ENCODE results near the gene RAF1.
"Not testable (repeated sequence)": the region's sequence is repeated elsewhere in the genome, so short reads cannot be mapped to it uniquely, and the experiment has no call there.

RAF1 gene

DNA sequence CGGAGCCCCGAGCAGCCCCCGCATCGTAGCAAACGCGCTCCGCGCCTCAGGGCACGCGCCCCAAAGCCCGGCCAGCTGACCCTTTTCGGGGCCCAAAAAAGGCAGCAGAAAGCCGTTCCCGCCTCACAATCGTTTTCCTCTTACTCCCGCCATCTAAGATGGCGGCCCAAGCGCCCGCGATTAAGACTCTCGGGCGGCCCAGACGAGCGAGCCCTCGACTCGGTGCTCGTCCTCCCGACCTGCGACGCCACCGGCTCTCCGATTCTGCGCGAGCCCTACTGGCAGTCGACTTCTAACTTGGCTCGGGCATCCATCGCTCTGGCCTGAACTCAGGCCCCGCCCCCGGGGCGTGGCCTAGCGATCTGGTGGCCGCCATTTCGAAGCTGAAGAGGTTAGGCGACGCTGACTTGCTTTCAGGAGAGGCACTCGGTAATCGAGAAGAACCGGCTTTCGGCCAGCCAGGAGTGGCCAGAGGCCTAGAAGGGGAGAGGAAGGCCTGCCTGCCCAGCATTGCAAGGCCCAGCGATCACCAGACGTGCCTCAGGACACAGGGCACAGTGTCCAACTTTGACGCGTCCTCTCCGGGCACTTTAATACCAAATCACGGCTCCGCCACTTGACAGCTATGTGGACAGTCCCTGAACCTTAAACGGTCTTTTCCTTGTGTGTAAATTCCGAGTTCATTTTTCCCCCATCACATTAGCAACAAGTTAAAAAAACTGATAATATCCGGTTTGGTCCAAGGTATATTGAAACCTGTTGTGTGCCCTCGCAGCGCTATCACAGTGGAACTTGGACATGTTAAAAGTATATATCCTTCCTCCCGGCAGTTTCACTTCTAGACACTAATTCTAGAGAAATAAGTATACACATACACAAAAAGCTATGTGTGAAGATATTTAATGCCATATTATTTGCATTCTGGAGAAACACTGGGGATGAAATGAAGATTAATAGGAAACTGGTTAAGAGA is at the start of gene RAF1:
RAF1 (minus strand) TSS at position 182 of the 973 bp plus-strand sequence. CDS start 45,396 bp downstream, outside the sequence.
- peak; percentile 85 for DNase-seq

- DNase-seq = no peak
Measured at GRCh38 chr3:12710062-12710461, 46.1 kb upstream of the RAF1 start.

DNA sequence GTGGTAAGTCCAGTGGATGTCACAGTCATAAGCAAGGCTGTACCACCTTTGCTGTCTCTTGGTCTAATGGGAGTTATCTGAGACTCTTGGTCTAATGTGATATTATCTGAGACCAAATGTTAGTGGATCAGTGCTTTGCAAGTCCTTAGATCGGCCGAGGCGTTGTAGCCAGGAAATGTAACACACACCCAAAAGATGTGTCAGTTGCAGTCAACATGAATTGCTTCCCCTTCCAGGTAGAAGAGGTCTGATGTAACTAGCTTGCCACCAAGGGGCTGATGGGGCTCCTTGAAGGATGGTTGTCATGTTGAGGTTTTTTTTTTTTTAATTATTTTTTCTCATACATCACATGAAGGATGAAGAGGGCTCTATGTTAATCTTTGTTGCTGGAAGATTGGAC is 45.4 kb upstream of the RAF1 start:
- no peak for DNase-seq

DNA sequence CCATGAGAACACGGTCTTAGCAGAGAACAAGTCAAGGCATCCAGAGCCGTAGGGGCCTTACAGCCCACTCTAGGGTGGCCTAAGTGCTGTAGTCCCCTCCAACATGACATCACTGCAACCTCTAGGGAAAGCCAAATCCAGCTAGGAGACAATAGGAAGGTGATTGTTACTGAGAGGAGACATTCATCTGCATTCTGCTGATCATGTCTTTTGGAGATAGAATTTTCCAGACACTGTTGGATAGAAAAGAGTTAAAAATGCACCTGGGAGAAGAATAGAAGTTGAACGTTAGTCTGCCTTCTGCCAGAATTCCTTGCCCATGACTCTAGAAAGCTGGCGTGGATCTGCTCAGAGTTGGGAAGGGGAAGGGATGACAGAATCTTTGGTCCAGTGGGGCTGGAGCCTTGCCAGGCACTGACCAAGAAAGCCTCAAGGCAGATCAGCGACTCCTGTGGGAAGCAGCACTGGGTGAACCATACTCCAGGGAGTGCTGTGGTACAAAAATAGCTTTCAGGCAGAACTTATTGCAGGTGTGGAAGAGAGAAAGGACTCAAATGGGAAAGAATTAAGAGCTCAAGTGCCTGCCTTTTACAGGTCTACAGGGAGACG is 44.8 kb upstream of the RAF1 start:
- DNase-seq = no peak

GRCh38 chr3:12707449-12707848 is 43.5 kb upstream of the RAF1 start:
- DNase-seq = no peak

GRCh38 chr3:12706504-12707253 is 42.8 kb upstream of the RAF1 start:
- DNase-seq = peak; percentile 49

DNA sequence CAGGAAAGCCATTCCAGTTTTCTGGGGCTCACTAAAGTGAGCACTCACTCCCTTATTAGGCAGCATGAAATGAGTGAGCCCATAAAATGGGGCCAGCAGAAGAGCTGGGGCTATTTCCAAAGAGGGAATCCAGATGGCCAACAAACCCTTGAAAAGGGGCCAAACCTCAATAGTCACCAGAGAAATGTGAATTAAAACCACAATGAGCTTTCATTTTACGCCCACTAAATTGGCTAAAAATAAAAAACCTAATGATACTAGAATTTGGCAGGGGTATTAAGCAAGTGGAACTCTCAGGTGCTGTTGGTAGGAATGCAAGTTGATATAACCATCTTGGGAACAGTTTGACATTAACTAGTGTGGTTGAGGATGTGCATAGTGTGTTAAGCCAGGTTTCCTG is 42.1 kb upstream of the RAF1 start:
- DNase-seq = no peak

DNA sequence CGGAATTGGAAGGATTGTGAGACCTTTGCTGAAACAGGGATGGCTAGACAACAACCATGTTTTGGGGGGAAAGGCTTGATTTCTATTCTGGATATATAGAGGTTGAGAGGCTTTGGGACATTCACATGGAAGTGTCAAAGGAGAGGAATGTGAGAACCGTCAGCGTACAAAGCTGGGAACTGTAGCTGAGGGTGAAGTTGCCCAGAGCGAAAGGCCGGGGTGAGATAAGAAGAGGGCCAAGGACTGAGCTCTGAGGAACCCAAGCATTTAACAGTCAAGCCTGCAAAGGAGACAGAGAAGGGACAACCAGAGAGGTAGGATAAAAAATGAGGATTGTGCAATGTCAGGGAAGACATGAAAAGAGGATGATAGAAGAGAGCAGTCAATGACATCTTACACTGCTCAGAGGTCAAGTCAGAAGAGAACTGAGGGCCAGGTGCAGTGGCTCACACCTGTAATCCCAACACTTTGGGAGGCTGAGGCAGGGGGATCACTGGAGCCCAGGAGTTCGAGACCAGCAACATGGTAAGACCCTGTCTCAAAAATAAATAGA is 41.5 kb upstream of the RAF1 start:
- no peak for DNase-seq

DNA sequence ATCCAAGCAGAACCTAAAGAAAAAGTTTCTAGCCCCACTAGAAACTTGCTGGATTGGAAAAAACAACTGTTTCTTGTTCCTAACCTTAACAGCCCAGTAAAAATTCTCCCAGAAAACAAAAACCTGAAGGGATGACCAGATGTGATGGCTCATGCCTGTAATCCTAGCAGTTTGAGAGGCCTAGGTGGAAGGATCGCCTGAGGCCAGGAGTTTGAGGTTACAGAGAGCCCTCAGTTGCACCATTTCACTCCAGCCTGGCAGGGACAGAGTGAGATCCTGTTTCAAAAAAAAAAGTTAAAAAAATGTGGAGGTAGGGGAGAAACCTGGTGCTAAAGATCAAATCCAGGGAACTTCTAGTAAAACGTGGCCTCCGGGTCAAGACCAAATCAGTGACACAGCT is 38.6 kb upstream of the RAF1 start:
- no peak for DNase-seq

DNA sequence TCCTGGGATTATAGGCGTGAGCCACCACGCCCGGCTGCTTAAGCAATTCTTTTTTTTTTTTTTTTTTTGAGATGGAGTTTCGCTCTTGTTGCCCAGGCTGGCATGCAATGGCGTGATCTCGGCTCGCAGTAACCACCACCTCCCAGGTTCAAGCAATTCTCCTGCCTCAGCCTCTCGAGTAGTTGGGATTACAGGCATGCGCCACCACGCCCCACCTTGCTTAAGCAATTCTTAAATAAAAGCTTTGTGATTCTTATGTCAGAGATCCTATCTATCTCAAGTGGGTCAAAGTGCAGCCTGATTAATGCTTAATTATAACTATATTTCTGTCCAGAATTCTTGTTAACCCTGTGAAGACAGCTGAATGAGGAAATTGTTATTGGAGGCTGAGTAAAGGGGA is 37.7 kb upstream of the RAF1 start:
- not testable (repeated sequence) for DNase-seq

DNA sequence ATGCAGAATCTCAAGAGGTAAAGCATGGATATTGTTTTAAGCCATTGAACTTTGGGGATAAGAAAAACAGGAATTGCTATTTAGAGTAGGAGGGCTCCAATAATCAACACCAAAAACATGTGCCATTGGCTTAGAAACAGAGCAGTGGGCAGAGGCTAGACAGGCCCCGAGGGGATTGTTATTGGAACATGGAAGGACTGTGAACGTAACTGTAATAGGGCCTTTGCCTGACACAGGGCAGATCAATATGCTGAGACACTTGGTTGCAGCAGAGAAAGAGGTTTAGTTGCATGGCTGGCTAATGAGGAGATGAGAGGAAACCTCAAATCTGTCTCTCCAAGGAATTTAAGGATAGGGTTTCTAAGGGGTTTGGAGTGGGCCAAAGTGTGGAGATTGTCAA is 36.9 kb upstream of the RAF1 start:
- no peak for DNase-seq

- no peak for DNase-seq
Measured at GRCh38 chr3:12695916-12696315, 32.0 kb upstream of the RAF1 start.

DNA sequence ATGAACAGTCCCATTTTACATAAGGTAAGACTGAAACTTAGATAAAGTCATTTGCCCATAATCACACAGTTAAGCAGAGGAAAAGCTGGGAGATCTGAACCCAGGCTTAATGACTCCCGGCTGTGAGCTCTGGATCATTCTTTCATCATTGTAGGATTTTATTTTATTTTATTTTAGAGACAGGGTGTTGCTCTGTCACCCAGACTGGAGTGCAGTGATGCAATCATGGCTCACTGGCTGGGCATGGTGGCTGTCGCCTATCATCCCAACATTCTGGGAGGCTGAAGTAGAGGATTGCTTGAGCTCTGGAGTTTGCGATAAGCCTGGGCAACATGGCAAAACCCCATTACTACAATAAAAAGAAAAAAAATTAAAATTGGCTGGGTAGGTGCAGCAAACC is 31.2 kb upstream of the RAF1 start:
- no peak for DNase-seq

DNA sequence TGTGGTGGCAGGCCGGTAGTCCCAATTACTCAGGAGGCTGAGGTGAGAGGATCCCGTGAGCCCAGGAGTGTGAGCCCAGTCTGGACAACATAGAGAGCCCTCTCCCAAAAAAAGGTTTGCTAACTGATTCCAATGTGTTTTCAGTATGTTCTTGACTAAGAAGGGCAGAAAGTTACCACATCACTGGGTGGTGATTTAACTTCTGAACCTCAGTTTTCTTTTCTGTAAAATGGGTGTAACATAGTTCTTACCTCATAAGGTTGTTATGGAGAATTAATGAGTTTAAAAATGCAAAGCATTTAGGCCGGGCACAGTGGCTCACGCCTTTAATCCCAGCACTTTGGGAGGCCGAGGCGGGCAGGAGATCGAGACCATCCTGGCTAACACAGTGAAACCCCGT is 28.5 kb upstream of the RAF1 start:
- no peak for DNase-seq

GRCh38 chr3:12689997-12690711 is 26.2 kb upstream of the RAF1 start:
- DNase-seq = no peak

- DNase-seq = no peak
Measured at GRCh38 chr3:12687948-12688347, 24.0 kb upstream of the RAF1 start.

- DNase-seq = no peak
Measured at GRCh38 chr3:12686096-12686495, 22.2 kb upstream of the RAF1 start.

DNA sequence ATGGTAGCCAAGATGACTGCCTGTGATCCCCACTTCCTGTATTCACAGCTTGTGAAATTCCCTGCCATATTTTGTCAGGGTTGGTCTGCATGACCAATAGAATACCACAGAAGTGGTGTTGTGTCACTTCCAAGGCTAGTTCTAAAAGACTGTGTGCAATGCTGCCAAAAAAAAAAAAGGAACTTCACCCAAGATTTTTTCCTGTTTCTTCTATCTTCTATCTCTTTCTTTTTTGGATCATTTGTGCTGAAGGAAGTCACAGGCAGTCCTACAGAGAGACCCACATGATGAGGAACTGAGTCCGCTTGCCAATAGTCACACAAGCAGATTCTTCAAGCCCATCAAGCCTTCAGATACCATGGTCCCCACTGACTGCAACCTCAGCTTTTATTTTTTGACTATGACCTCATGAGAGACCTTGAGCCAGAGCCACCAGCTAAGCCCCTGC is 18.1 kb upstream of the RAF1 start:
- DNase-seq = no peak

DNA sequence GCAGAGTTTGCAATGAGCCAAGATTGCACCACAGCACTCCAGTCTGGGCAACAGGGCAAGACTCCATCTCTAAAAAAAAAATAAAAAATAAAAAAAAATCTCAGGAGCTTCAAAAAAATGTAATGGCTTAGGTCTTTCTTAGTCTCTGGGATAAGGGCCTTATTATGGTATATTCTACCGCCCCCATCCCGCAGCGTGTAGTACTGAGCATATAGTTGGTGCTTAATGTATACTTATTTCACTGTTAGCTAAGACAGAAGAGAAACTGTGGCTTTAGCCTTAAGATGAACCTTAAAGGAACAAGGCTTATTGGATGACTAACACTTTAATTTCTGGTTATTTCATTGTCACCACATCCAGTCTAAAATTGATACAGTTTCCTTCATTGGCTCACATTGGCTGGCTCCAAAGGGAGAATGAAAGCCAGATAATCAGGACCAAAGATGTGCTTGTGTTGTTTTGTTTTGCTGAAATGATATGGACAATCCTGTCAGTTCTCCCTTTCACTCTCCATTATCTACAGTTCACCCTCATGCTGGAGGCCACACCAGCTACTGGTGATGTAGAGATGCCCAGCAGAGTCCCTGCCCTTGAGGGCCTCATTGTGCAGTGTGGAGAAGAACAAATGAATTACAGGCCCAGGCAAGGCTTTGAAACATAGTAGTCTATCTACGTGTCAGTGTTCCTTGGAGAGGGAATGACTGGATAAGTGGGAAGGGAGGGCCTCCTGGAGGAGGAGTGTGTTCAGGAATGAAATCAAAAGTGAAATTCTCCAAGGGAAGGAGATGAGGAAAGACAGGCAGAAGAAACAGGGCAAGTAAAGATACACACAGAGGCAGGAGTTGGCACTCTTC is 17.4 kb upstream of the RAF1 start:
- DNase-seq = no peak

DNA sequence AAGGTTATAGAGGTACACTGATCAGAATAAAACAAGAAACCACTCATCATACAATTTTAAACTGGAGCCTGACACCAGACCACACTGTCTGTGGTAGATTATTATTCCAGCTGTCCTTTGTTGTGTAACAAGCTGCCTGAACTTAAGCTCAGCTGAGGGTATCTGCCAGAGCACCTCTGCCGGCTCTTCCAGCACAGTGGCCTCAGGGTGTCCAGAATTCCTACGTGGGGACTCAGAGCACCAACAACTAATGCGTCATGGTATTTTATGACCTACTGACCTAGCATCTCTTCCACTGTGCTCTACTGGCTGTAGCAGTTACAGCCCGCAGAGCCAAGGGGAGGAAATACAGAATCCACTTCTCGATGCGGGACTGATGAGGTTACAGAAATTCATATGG is 15.6 kb upstream of the RAF1 start:
- peak; percentile 45 for DNase-seq

DNA sequence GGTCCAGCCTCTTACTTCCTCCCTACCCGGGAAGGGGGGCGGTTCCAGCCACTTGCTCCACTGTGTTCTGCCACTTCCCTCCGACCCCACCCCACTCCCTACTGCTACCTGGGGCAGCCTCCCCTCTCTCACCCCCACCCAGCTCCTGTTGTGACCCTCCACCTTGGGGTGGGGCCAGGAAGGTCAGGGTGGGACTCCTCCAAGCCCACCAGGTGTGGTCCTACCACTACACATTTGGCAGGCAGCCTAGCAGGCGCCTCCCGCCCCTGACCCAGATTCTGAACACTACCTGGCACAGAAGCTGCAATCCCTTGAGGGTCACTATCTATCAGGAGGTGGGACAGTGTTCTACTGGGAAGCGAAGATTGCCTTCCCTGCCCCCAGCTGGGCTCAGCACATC is 13.7 kb upstream of the RAF1 start:
- no peak for DNase-seq
